Keratinocyte (primary cell): ENCODE results near the gene CDCP1. TPM values are rescaled to one million over a fixed set of nuclear protein-coding genes. Genes with fewer than 3 reads are reported as not detected.
A peak's percentile ranks its signal among the peaks of the same experiment; 100 is the strongest.

Source experiments
- DNase-seq: peaks from one replicate; pipeline ENCODE4 v3.0.0-alpha.2; 2011; ENCODE audit warnings: low read depth, missing footprints, low spot score
- FAIRE-seq: peaks from 2 replicates; lab custom pipeline; 2011; peaks lifted over from hg19 to GRCh38; lab: Jason Lieb, UNC
- H2AFZ ChIP-seq: 2 replicates; pipeline ENCODE4 v1.6.0; 2012; ENCODE audit warnings: low read length, control low read depth, inconsistent platforms; ENCODE audit not compliant: control insufficient read depth
- H3K27ac ChIP-seq: 2 replicates; pipeline ENCODE4 v1.5.1; 2011; ENCODE audit warnings: low read length; ENCODE audit not compliant: control insufficient read depth, insufficient read depth
- H3K27me3 ChIP-seq: 3 replicates; pipeline ENCODE4 v1.6.0; 2011; ENCODE audit warnings: low read length; ENCODE audit not compliant: control insufficient read depth, insufficient read depth; ENCODE audit errors: extremely low read depth
- H3K36me3 ChIP-seq, 2 experiments: 2 replicates in 1 of 2; 3 replicates in 1 of 2; pipeline ENCODE4 v1.5.1; 2011; ENCODE audit warnings: low read length in 2 of 2, mild to moderate bottlenecking in 1 of 2; ENCODE audit not compliant: control insufficient read depth in 2 of 2, insufficient read depth in 2 of 2; ENCODE audit errors: extremely low read depth in 1 of 2
- H3K4me1 ChIP-seq: 3 replicates; pipeline ENCODE4 v1.5.1; 2011; ENCODE audit warnings: low read length; ENCODE audit not compliant: control insufficient read depth, insufficient read depth; ENCODE audit errors: extremely low read depth
- H3K4me2 ChIP-seq: 3 replicates; pipeline ENCODE4 v1.6.0; 2011; ENCODE audit warnings: low read depth, low read length; ENCODE audit not compliant: control insufficient read depth, insufficient read depth; ENCODE audit errors: extremely low read depth
- H3K4me3 ChIP-seq, 3 experiments: fragments of 200-600 bp in 1 of 3; sonication (generic) in 1 of 3; 2 replicates in 2 of 3; 3 replicates in 1 of 3; pipeline ENCODE4 v1.5.1; 2011 to 2016; ENCODE audit warnings: low read length in 3 of 3, mild to moderate bottlenecking in 3 of 3, control low read depth in 2 of 3, inconsistent platforms in 1 of 3, low read depth in 1 of 3, mixed read lengths in 1 of 3, mixed run types in 1 of 3, moderate library complexity in 1 of 3; ENCODE audit not compliant: control insufficient read depth in 2 of 3, insufficient read depth in 2 of 3; ENCODE audit errors: extremely low read depth in 1 of 3
- H3K79me2 ChIP-seq: 2 replicates; pipeline ENCODE4 v1.6.0; 2012; ENCODE audit warnings: low read length; ENCODE audit not compliant: control insufficient read depth, insufficient read depth
- H3K9ac ChIP-seq: 3 replicates; pipeline ENCODE4 v1.6.0; 2011; ENCODE audit warnings: low read length; ENCODE audit not compliant: control insufficient read depth, insufficient read depth; ENCODE audit errors: extremely low read depth
- H3K9me1 ChIP-seq: 3 replicates; pipeline ENCODE4 v1.6.0; 2011; ENCODE audit warnings: low read length; ENCODE audit not compliant: control insufficient read depth, insufficient read depth; ENCODE audit errors: extremely low read depth
- H3K9me3 ChIP-seq: 2 replicates; pipeline ENCODE4 v1.5.1; 2012; ENCODE audit warnings: low read depth, low read length; ENCODE audit not compliant: control insufficient read depth
- H4K20me1 ChIP-seq: 3 replicates; pipeline ENCODE4 v1.6.0; 2011; ENCODE audit warnings: low read length; ENCODE audit not compliant: control insufficient read depth, insufficient read depth; ENCODE audit errors: extremely low read depth
- CTCF ChIP-seq, 3 experiments: IDR thresholded peaks in 1 of 3; conservative IDR thresholded peaks in 1 of 3; optimal IDR thresholded peaks in 1 of 3; 2 replicates in 2 of 3; 3 replicates in 1 of 3; pipeline versions ENCODE3 to v1.5.1; 2011; ENCODE audit warnings: low read length in 3 of 3, mild to moderate bottlenecking in 3 of 3, moderate library complexity in 2 of 3, control low read depth in 1 of 3, inconsistent platforms in 1 of 3; ENCODE audit not compliant: insufficient read depth in 2 of 3; ENCODE audit errors: extremely low read depth in 1 of 3
- EZH2 ChIP-seq: IDR thresholded peaks from one replicate; pipeline ENCODE4 v1.6.1; 2012; ENCODE audit warnings: inconsistent platforms, mild to moderate bottlenecking, low read length, moderate library complexity
- dilution Hi-C: fragments of 300-500 bp; cut with MboI; formaldehyde crosslinking; loops from one replicate; pipeline ENCODE4 v1.7.0; 2020; ENCODE audit warnings: low sequenced_read_pairs; ENCODE audit not compliant: extremely low pct_ligation_motif_present
- polyA plus RNA-seq, 5 experiments: library from polyadenylated mRNA; depleted of rRNA in 3 of 5; stranded (reverse) in 3 of 5; stranded (forward) in 1 of 5; unstranded in 1 of 5; fragments of >200 nt; gene quantifications; 1 replicate in 1 of 5; 2 replicates in 3 of 5; 3 replicates in 1 of 5; pipeline versions ENCODE4 v1.2.1 to v1.2.3, GENCODE V29; 2011 to 2012; ENCODE audit warnings: missing spikeins in 2 of 5, low read depth in 1 of 5, low replicate concordance in 1 of 5

CDCP1 gene
- polyA plus RNA-seq, 1 donor (not counting 4 experiments of a cell fraction or from before 2014, with no cell fraction given): 85.8 TPM

- no peaks in the 10 kb centered on the region for H3K79me2 ChIP-seq
- H3K9me3 ChIP-seq: no peaks in the 10 kb centered on the region
- H3K9ac ChIP-seq: no peak overlapping the region
- H3K4me2 ChIP-seq: no peak overlapping the region
- no peaks in the 10 kb centered on the region for H4K20me1 ChIP-seq
- no peak for TF ChIP-seq EZH2
- no peak for TF ChIP-seq CTCF (optimal IDR thresholded peaks at IDR 0.05 in 1 of 3, IDR thresholded peaks at IDR 0.05 in 1 of 3, conservative IDR thresholded peaks at IDR 0.05 in 1 of 3; ENCODE audit: extremely low read depth in 1 of 3, insufficient read depth in 2 of 3, low read length in 3 of 3)
- H3K4me1 ChIP-seq: peaks cover 8% of the 10 kb centered on the region
- H3K36me3 ChIP-seq: no peaks in the 10 kb centered on the region
- H3K9me1 ChIP-seq: no peaks in the 10 kb centered on the region
- H3K27me3 ChIP-seq: no peaks in the 10 kb centered on the region
- H2AFZ ChIP-seq: no peak overlapping the region
- FAIRE-seq (peak; percentile 39), DNase-seq (no peak)
- dilution Hi-C loops: no loop called here
- H3K4me3 ChIP-seq: no peak overlapping the region
- H3K27ac ChIP-seq: no peak overlapping the region
These were observed 42.8 kb upstream of the CDCP1 start for GRCh38 chr3:45188719-45189659.

GRCh38 chr3:45187694-45188141 is 41.5 kb upstream of the CDCP1 start:
- FAIRE-seq (peak; percentile 91), DNase-seq (no peak)
- H3K9ac ChIP-seq: no peak overlapping the region
- no peak overlapping the region for H3K4me2 ChIP-seq
- H3K27me3 ChIP-seq: no peaks in the 10 kb centered on the region
- no peaks in the 10 kb centered on the region for H3K79me2 ChIP-seq
- no peaks in the 10 kb centered on the region for H3K9me3 ChIP-seq
- peaks cover 21% of the 10 kb centered on the region for H3K4me1 ChIP-seq
- H2AFZ ChIP-seq: peak overlapping the region; percentile 64
- H3K9me1 ChIP-seq: no peaks in the 10 kb centered on the region
- no peaks in the 10 kb centered on the region for H4K20me1 ChIP-seq
- dilution Hi-C loops: no loop called here
- no peak for TF ChIP-seq EZH2
- no peak for TF ChIP-seq CTCF (optimal IDR thresholded peaks at IDR 0.05 in 1 of 3, IDR thresholded peaks at IDR 0.05 in 1 of 3, conservative IDR thresholded peaks at IDR 0.05 in 1 of 3; ENCODE audit: extremely low read depth in 1 of 3, insufficient read depth in 2 of 3, low read length in 3 of 3)
- H3K4me3 ChIP-seq: no peak overlapping the region
- no peaks in the 10 kb centered on the region for H3K36me3 ChIP-seq
- H3K27ac ChIP-seq: no peak overlapping the region
